PC-9 (cell line): ENCODE measurements around the gene PHLDB2. TPM values are rescaled to one million over a fixed set of nuclear protein-coding genes. Genes with fewer than 3 reads are reported as not detected.

ENCODE experiments used
- BruUV-seq: library from RNA; stranded (reverse); fragments of 400-500 nt; replicated peaks from 2 replicates; lab custom pipeline; 2021; lab: Mats Ljungman, UMichigan
- CTCF ChIA-PET: fragments of 300-600 bp; sonication (Branson Sonifier 250); formaldehyde crosslinking; loops from one replicate; lab custom pipeline; 2022; ENCODE audit warnings: antibody characterized with exemption; lab: Charles Lee
- POLR2A ChIA-PET: fragments of 300-600 bp; sonication (Branson Sonifier 250); formaldehyde crosslinking; loops from one replicate; lab custom pipeline; 2022; ENCODE audit warnings: antibody characterized with exemption; ENCODE audit not compliant: unreplicated experiment; lab: Charles Lee
- DNase-seq, 2 experiments: peaks; one replicate each; pipeline versions ENCODE4 v3.0.0 to v3.0.0-alpha.2; 2015 to 2022; ENCODE audit warnings: mixed read lengths in 1 of 2
- H2AFZ ChIP-seq: fragments of 200-600 bp; sonication (generic); 2 replicates; pipeline ENCODE4 v1.8.1; 2017; ENCODE audit warnings: antibody characterized with exemption
- H3F3A ChIP-seq: fragments of 200-600 bp; sonication (generic); 2 replicates; pipeline ENCODE4 v1.8.1; 2017; ENCODE audit warnings: antibody characterized with exemption, mild to moderate bottlenecking, low read depth; ENCODE audit not compliant: insufficient read depth
- H3K27ac ChIP-seq: fragments of 200-600 bp; sonication (generic); 2 replicates; pipeline ENCODE4 v1.6.1; 2016; ENCODE audit warnings: mixed run types
- H3K27me3 ChIP-seq: fragments of 200-600 bp; sonication (generic); 2 replicates; pipeline ENCODE4 v1.6.1; 2016; ENCODE audit warnings: low read depth, mixed run types; ENCODE audit not compliant: insufficient read depth
- H3K36me3 ChIP-seq: fragments of 200-600 bp; sonication (generic); 2 replicates; pipeline ENCODE4 v1.6.1; 2016; ENCODE audit warnings: low read depth, mixed run types
- H3K4me1 ChIP-seq: fragments of 200-600 bp; sonication (generic); replicated peaks from 2 replicates; pipeline ENCODE4 v1.6.1; 2016; ENCODE audit warnings: mixed run types; ENCODE audit not compliant: insufficient read depth
- H3K4me2 ChIP-seq: fragments of 200-600 bp; sonication (generic); 2 replicates; pipeline ENCODE4 v1.6.1; 2017; ENCODE audit warnings: mixed run types
- H3K4me3 ChIP-seq: fragments of 200-600 bp; sonication (generic); 2 replicates; pipeline ENCODE4 v1.6.1; 2016; ENCODE audit warnings: mixed run types
- H3K79me2 ChIP-seq: fragments of 200-600 bp; sonication (generic); 2 replicates; pipeline ENCODE4 v1.6.1; 2017; ENCODE audit warnings: low read depth, mixed run types
- H3K9me2 ChIP-seq: fragments of 200-600 bp; sonication (generic); 2 replicates; pipeline ENCODE4 v1.8.1; 2017; ENCODE audit warnings: mild to moderate bottlenecking; ENCODE audit not compliant: insufficient read depth
- H3K9me3 ChIP-seq: fragments of 200-600 bp; sonication (generic); 2 replicates; pipeline ENCODE4 v1.8.1; 2016; ENCODE audit warnings: low read depth; ENCODE audit not compliant: insufficient read depth
- H4K20me1 ChIP-seq: fragments of 200-600 bp; sonication (generic); 2 replicates; pipeline ENCODE4 v1.8.1; 2017; ENCODE audit not compliant: insufficient read depth
- EZH2 ChIP-seq: fragments of 200-600 bp; sonication (generic); IDR thresholded peaks from 2 replicates; pipeline ENCODE4 v1.8.0; 2017; ENCODE audit warnings: antibody characterized with exemption, low read depth
- intact Hi-C: fragments of 100-400 bp; cut with micrococcal nuclease; formaldehyde crosslinking; loops from one replicate; pipeline ENCODE4 v1.10.0; 2022; ENCODE audit not compliant: unreplicated experiment
- total RNA-seq: library from RNA; stranded (reverse); gene quantifications from 2 replicates; pipeline ENCODE4 v1.2.3, GENCODE V29; 2021
- TF ChIP-seq, protein P1 (sequence below): fragments of 200-600 bp; sonication (generic); conservative IDR thresholded peaks from 2 replicates; pipeline ENCODE4 v1.6.1; 2017; ENCODE audit warnings: mixed run types, antibody characterized with exemption, mild to moderate bottlenecking, moderate library complexity

The PHLDB2 gene
- total RNA-seq, 1 experiment from 2014 or later = 42.7 TPM

DNA sequence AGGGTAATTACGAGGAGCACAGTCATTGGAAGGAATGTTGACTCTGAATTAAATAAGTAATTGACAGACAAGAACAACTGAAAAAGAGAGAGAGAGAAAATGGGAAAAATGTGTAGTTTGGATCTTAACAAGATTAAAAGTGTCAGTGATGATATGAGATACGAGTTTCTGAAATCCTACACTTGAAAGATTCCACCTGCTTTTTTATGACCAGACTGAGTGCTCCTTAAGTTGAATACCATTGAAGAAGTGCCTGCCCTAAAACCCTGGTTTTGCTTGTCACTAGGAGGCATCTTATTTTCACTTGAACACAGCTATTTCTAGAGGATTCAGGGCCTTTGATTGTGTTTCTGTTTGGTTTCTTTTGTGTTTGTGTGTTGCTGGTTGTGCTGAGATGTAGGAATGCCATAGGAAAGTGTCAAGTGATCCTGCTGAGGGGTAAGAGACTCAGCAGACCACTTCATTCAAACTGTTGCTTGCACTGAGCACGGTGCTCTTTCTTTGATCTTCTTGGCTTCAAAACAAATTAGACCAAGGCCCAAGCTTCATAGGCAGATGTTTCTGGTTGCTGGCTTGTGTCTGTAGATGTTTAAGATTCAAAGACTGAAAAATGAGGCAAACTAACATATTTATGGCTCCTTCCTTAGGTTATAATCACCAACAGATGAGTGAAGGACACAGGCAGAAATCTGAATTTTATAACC, 102.5 kb downstream of the PHLDB2 start:
- POLR2A ChIA-PET = interaction anchor here (0.6 kb wide), 2 partner anchors 97 to 221 kb away, joined by 6 to 9 read pairs; no protein-coding TSS in a partner anchor
- Histone ChIP-seq H3K4me3 (no peak overlapping the region), H3F3A (peaks cover 40% of the 10 kb centered on the region), H3K9me2 (0 out of 2 replicates have a peak, but pooled peaks cover 3% of the 10 kb centered on the region), H3K4me2 (no peak overlapping the region), H3K79me2 (peaks cover 7% of the 10 kb centered on the region; the same call in 1 of the 2 replicates), H4K20me1 (no peaks in the 10 kb centered on the region), H2AFZ (no peak overlapping the region), H3K36me3 (peaks cover 63% of the 10 kb centered on the region), H3K4me1 (peaks cover 21% of the 10 kb centered on the region), H3K27ac (peak overlapping the region; percentile 77), H3K9me3 (no peaks in the 10 kb centered on the region), H3K27me3 (no peaks in the 10 kb centered on the region)
- DNase-seq = no peak
- intact Hi-C loops = no loop called here
- TF ChIP-seq, protein P1, sequence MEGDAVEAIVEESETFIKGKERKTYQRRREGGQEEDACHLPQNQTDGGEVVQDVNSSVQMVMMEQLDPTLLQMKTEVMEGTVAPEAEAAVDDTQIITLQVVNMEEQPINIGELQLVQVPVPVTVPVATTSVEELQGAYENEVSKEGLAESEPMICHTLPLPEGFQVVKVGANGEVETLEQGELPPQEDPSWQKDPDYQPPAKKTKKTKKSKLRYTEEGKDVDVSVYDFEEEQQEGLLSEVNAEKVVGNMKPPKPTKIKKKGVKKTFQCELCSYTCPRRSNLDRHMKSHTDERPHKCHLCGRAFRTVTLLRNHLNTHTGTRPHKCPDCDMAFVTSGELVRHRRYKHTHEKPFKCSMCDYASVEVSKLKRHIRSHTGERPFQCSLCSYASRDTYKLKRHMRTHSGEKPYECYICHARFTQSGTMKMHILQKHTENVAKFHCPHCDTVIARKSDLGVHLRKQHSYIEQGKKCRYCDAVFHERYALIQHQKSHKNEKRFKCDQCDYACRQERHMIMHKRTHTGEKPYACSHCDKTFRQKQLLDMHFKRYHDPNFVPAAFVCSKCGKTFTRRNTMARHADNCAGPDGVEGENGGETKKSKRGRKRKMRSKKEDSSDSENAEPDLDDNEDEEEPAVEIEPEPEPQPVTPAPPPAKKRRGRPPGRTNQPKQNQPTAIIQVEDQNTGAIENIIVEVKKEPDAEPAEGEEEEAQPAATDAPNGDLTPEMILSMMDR = no peak
- no peak for TF ChIP-seq EZH2
- BruUV-seq = no TSS peak
- CTCF ChIA-PET = no interaction called here

GRCh38 chr3:111963424-111963823, 104.4 kb downstream of the PHLDB2 start:
- ChIA-PET POLR2A (interaction anchor here (0.6 kb wide), 2 partner anchors 19 to 299 kb away, joined by 3 to 4 read pairs; no protein-coding TSS in a partner anchor), CTCF (interaction anchor here (0.7 kb wide), 1 partner anchor 71 kb away, joined by 9 read pairs; no protein-coding TSS in a partner anchor)
- no peak overlapping the region for H2AFZ ChIP-seq
- H3K27me3 ChIP-seq = no peaks in the 10 kb centered on the region
- H3F3A ChIP-seq = peaks cover 53% of the 10 kb centered on the region
- DNase-seq = peak in 1 of 2 experiments; percentile 86
- no peak overlapping the region for H3K4me3 ChIP-seq
- H3K4me2 ChIP-seq = peak overlapping the region; percentile 10; the same call in 1 of the 2 replicates
- H3K9me3 ChIP-seq = no peaks in the 10 kb centered on the region
- intact Hi-C loops = no loop called here
- no TSS peak for BruUV-seq
- TF ChIP-seq EZH2 = no peak
- TF ChIP-seq, protein P1 = no peak
- no peaks in the 10 kb centered on the region for H4K20me1 ChIP-seq
- H3K79me2 ChIP-seq = peaks cover 7% of the 10 kb centered on the region; the same call in 1 of the 2 replicates
- H3K36me3 ChIP-seq = peaks cover 56% of the 10 kb centered on the region
- peak overlapping the region; percentile 77 for H3K27ac ChIP-seq
- peaks cover 31% of the 10 kb centered on the region for H3K4me1 ChIP-seq
- H3K9me2 ChIP-seq = 0 out of 2 replicates have a peak, but pooled peaks cover 3% of the 10 kb centered on the region

DNA sequence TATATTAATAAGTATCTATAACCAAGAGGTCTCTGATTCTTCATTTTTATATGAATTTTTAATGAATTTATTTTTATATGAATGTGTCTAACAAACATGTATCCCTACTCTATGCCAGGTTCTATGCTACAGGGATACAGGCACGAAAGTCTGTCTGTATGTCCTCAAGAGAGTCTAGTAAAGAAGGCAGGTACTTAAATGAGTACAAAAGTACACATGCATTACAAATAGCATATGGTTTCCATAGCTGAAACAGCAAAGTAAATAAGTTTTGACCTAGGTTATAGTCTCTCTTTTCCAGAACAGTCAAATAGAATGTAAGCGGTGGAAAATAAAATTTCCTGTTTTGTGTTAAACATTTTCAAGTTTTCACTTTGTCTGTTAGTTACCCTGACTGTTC, 106.4 kb downstream of the PHLDB2 start:
- Histone ChIP-seq H3K4me3 (no peak overlapping the region), H3K27ac (peak overlapping the region; percentile 54; the same call in 1 of the 2 replicates), H3K27me3 (no peaks in the 10 kb centered on the region), H3K79me2 (peaks cover 7% of the 10 kb centered on the region; the same call in 1 of the 2 replicates), H3K36me3 (peaks cover 61% of the 10 kb centered on the region), H3K4me2 (no peak overlapping the region), H2AFZ (no peak overlapping the region), H3K9me2 (no peaks in the 10 kb centered on the region), H3F3A (peaks cover 50% of the 10 kb centered on the region), H3K9me3 (no peaks in the 10 kb centered on the region), H4K20me1 (no peaks in the 10 kb centered on the region), H3K4me1 (peaks cover 31% of the 10 kb centered on the region)
- ChIA-PET CTCF (interaction anchor here (0.8 to 4.5 kb wide), 2 partner anchors 248 to 387 kb away, joined by 3 to 37 read pairs; no protein-coding TSS in a partner anchor), POLR2A (no interaction called here)
- BruUV-seq = no TSS peak
- no peak for DNase-seq
- TF ChIP-seq, protein P1 = no peak
- TF ChIP-seq EZH2 = no peak
- intact Hi-C loops = no loop called here
